Adrenal gland (tissue), 12 donors: Measurements from ENCODE around the gene MDM1. TPM values are rescaled to one million over a fixed set of nuclear protein-coding genes. Genes with fewer than 3 reads are reported as not detected.

Experiments used
- DNase-seq, 7 donors: peaks; one replicate each; pipeline ENCODE4 v3.0.0-alpha.2; 2019 to 2020
- H3K27ac ChIP-seq, 5 donors: fragments of 200-600 bp; sonication (generic) in 4 of 5; 1 replicate in 3 of 5; 2 replicates in 2 of 5; pipeline versions ENCODE4 v1.5.1 to v1.8.0; 2016 to 2020; ENCODE audit warnings: mild to moderate bottlenecking in 1 of 5
- H3K27me3 ChIP-seq: fragments of 200-600 bp; 2 replicates; pipeline ENCODE4 v1.8.0; 2021
- H3K36me3 ChIP-seq, 2 donors: fragments of 200-600 bp; replicated peaks in 1 of 2; 1 replicate in 1 of 2; 2 replicates in 1 of 2; pipeline versions ENCODE4 v1.5.1 to v1.8.0; 2018 to 2022
- H3K4me1 ChIP-seq, 2 donors: fragments of 200-600 bp; replicated peaks in 1 of 2; 1 replicate in 1 of 2; 2 replicates in 1 of 2; pipeline versions ENCODE4 v1.5.1 to v1.8.0; 2018 to 2021
- H3K4me3 ChIP-seq, 4 donors: fragments of 200-600 bp; sonication (generic) in 3 of 4; one replicate each; pipeline ENCODE4 v1.5.1; 2016 to 2018
- H3K9me3 ChIP-seq, 3 donors: fragments of 200-600 bp; sonication (generic) in 1 of 3; replicated peaks in 1 of 3; 1 replicate in 2 of 3; 2 replicates in 1 of 3; pipeline versions ENCODE4 v1.5.1 to v1.8.0; 2016 to 2021
- CTCF ChIP-seq, 6 experiments: fragments of 450-650 bp in 4 of 6; fragments of 200-600 bp in 2 of 6; sonication (generic) in 1 of 6; IDR thresholded peaks; 1 replicate in 5 of 6; 2 replicates in 1 of 6; pipeline versions ENCODE4 v1.5.1 to v1.8.0; 2016 to 2021; ENCODE audit warnings: antibody characterized with exemption in 6 of 6, mild to moderate bottlenecking in 2 of 6, moderate library complexity in 1 of 6
- POLR2A ChIP-seq, 2 donors: fragments of 450-650 bp; IDR thresholded peaks; one replicate each; pipeline ENCODE4 v1.6.1; 2017; ENCODE audit warnings: antibody characterized with exemption in 2 of 2, mild to moderate bottlenecking in 2 of 2, moderate library complexity in 1 of 2
- WGBS, 4 donors: extraction: QIAGEN DNeasy Blood & Tissue Kit in 2 of 4; methylation state at CpG; one replicate each; pipeline versions ENCODE4 v1.1.5 to v1.1.7; 2013 to 2017; 5-methylcytosine and 5-hydroxymethylcytosine counted together
- intact Hi-C, 2 donors: fragments of 100-400 bp; cut with DNase I; formaldehyde crosslinking; loops; one replicate each; pipeline versions ENCODE4 v1.14.1 to v1.15.0; 2022 to 2023
- polyA plus RNA-seq, 3 donors: library from polyadenylated mRNA; stranded (reverse); fragments of 200-250 nt in 2 of 3; fragments of 350-450 nt in 1 of 3; fragmentation: Illumina TruSeq in 1 of 3; extraction: RNeasy Lipid Tissue Mini Kit (QIAGEN cat#74804) in 1 of 3; gene quantifications; one replicate each; pipeline ENCODE4 v1.2.3, GENCODE V29; 2013 to 2014
- total RNA-seq, 9 donors: library from RNA; depleted of rRNA in 4 of 9; stranded (reverse); fragments of >200 nt in 4 of 9; fragments of 120-200 nt in 1 of 9; fragmentation: NEBNext Ultra II Directional in 1 of 9; extraction: Animal tissue kit (Norgen Biotek cat#: 25700) in 1 of 9; gene quantifications; one replicate each; pipeline versions ENCODE4 v1.1.0 to v1.2.4, GENCODE V29; 2013 to 2023
- donor health status: healthy with polysubstance abuse.
- donor health status: Bipolar disorder and iron deficiency.
- donor health status: DM: yes; HTN: yes; CAD: no.
- donor health status: DM: no; HTN: no; CAD: no.
- donor health status: DM: no; HTN: no; CAD: no.
- donor health status: DM: yes; HTN: yes; CAD: no.

The MDM1 gene
- total and polyA plus RNA-seq, 12 donors = 6.5 to 19.4 (median 10.5) TPM

- H3K27me3 ChIP-seq = no peaks in the 10 kb centered on the region
- intact Hi-C loops = no loop called here
- H3K4me3 ChIP-seq = no peak overlapping the region
- TF ChIP-seq POLR2A (IDR thresholded peaks at IDR 0.05) (no peak), CTCF (IDR thresholded peaks at IDR 0.05) (no peak)
- WGBS, 4 donors = 74 to 88% (median 80%) methylated on average over 2 of the region's 2 CpGs
- H3K27ac ChIP-seq = no peak overlapping the region
- no peaks in the 10 kb centered on the region for H3K36me3 ChIP-seq
- no peaks in the 10 kb centered on the region for H3K4me1 ChIP-seq
- H3K9me3 ChIP-seq = peaks cover 0 to 4% (median 0%) of the 10 kb centered on the region in 3 donors
- no peak for DNase-seq
Measured at GRCh38 chr12:68321140-68321539, 11.0 kb downstream of the MDM1 start.

- Histone ChIP-seq H3K27me3 (no peaks in the 10 kb centered on the region), H3K27ac (no peak overlapping the region), H3K36me3 (no peaks in the 10 kb centered on the region), H3K9me3 (peaks cover 0 to 4% (median 0%) of the 10 kb centered on the region in 3 donors), H3K4me1 (no peaks in the 10 kb centered on the region), H3K4me3 (no peak overlapping the region)
- DNase-seq = no peak
- 68 to 79% (median 76%) methylated on average over 11 of the region's 11 CpGs for WGBS, 4 donors
- intact Hi-C loops = loop anchor here (5.0 to 10.0 kb wide), 2 partner anchors 85 to 98 kb away; no protein-coding TSS in a partner anchor
- TF ChIP-seq POLR2A (IDR thresholded peaks at IDR 0.05) (no peak), CTCF (IDR thresholded peaks at IDR 0.05) (no peak)
Measured at GRCh38 chr12:68319988-68320623, 12.1 kb downstream of the MDM1 start.

GRCh38 chr12:68317047-68317667, 15.0 kb downstream of the MDM1 start:
- H3K27me3 ChIP-seq = no peaks in the 10 kb centered on the region
- DNase-seq = peak in 5 of 7 donors; percentile 21 to 62 (median 50)
- WGBS, 4 donors = 92 to 100% (median 95%) methylated on average over 1 of the region's 1 CpG
- H3K9me3 ChIP-seq = no peaks in the 10 kb centered on the region
- intact Hi-C loops = loop anchor here (5.0 to 10.0 kb wide), 2 partner anchors 82 to 95 kb away; no protein-coding TSS in a partner anchor
- H3K36me3 ChIP-seq = peaks cover 0 to 6% of the 10 kb centered on the region in 2 donors
- no peaks in the 10 kb centered on the region for H3K4me1 ChIP-seq
- no peak overlapping the region for H3K27ac ChIP-seq
- TF ChIP-seq POLR2A (IDR thresholded peaks at IDR 0.05) = no peak
- peak; percentile 56 to 87 (median 64) for TF ChIP-seq CTCF (IDR thresholded peaks at IDR 0.05)
- H3K4me3 ChIP-seq = no peak overlapping the region

- H3K36me3 ChIP-seq = peaks cover 0 to 23% of the 10 kb centered on the region in 2 donors
- no peak for DNase-seq
Measured at GRCh38 chr12:68310370-68310769, 21.8 kb downstream of the MDM1 start.

More at GRCh38 chr12:68310370-68310769, 21.8 kb downstream of the MDM1 start:
- Histone ChIP-seq H3K27me3 (no peaks in the 10 kb centered on the region), H3K9me3 (no peaks in the 10 kb centered on the region), H3K27ac (no peak overlapping the region), H3K4me1 (no peaks in the 10 kb centered on the region), H3K4me3 (no peak overlapping the region)
- TF ChIP-seq POLR2A (IDR thresholded peaks at IDR 0.05) (no peak), CTCF (IDR thresholded peaks at IDR 0.05) (no peak)
- WGBS, 4 donors = 78 to 87% (median 85%) methylated on average over 2 of the region's 2 CpGs
- intact Hi-C loops = loop anchor here in 1 of 2 donors (10.0 kb wide), 1 partner anchor 76 kb away; no protein-coding TSS in a partner anchor
